GM12801 (cell line): ENCODE measurements around the gene ZNF133.

Experiments
- TF ChIP-seq, protein P1 (sequence below): IDR thresholded peaks from one replicate; pipeline ENCODE4 v1.5.1; 2011; ENCODE audit warnings: control low read depth; ENCODE audit not compliant: insufficient read length; ENCODE audit errors: extremely low read depth

ZNF133 gene

DNA sequence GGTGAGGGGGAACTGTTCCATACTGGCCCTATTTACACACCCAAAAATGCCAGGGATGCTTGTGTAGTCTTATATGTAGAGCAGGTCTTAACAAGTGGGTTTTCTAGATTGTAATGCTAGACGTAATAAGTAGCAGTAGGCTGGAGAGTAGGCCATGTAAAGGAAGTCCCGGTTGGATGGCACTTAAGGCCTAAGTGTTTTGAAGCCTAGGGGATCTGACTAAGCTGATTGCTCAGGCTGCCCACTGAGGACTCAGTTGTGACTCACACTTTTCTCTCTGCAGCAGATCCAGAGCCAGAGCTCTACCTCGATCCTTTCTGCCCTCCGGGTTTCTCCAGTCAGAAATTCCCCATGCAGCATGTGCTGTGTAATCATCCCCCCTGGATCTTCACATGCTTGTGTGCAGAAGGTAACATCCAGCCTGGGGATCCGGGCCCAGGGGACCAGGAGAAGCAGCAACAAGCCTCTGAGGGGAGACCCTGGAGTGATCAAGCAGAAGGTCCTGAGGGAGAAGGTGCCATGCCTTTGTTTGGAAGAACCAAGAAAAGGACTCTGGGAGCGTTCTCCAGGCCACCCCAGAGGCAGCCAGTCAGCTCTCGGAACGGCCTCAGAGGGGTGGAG is 26.6 kb downstream of the ZNF133 start:
- TF ChIP-seq, protein P1, sequence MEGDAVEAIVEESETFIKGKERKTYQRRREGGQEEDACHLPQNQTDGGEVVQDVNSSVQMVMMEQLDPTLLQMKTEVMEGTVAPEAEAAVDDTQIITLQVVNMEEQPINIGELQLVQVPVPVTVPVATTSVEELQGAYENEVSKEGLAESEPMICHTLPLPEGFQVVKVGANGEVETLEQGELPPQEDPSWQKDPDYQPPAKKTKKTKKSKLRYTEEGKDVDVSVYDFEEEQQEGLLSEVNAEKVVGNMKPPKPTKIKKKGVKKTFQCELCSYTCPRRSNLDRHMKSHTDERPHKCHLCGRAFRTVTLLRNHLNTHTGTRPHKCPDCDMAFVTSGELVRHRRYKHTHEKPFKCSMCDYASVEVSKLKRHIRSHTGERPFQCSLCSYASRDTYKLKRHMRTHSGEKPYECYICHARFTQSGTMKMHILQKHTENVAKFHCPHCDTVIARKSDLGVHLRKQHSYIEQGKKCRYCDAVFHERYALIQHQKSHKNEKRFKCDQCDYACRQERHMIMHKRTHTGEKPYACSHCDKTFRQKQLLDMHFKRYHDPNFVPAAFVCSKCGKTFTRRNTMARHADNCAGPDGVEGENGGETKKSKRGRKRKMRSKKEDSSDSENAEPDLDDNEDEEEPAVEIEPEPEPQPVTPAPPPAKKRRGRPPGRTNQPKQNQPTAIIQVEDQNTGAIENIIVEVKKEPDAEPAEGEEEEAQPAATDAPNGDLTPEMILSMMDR = no peak

DNA sequence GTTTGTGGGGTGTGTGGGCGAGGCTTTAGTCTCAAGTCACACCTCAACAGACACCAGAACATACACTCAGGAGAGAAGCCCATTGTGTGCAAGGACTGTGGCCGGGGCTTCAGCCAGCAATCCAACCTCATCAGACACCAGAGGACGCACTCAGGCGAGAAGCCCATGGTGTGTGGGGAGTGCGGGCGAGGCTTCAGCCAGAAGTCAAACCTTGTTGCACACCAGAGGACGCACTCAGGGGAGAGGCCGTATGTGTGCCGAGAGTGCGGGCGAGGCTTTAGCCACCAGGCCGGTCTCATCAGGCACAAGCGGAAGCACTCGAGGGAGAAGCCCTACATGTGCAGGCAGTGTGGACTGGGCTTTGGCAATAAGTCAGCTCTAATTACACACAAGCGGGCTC is 27.8 kb downstream of the ZNF133 start:
- TF ChIP-seq, protein P1 = no peak

DNA sequence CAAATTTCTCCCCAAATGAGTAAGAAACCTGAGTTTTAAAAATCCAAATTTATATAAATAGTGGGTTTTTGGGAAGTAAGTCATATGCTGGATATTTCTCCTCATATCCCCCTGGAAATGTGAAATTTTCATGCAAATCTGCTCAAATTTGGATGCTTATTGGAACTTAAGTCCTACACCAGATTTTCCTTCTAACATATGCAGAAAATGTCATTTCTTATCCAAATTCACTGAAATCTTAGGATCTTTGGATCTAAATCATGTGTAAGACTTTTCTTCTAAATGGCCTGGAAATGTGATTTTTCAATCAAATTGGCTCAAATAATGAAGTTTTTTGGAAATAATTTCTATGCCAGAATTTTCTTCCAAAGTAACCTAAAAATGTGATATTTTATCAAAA is 33.0 kb downstream of the ZNF133 start:
- TF ChIP-seq, protein P1 = no peak

DNA sequence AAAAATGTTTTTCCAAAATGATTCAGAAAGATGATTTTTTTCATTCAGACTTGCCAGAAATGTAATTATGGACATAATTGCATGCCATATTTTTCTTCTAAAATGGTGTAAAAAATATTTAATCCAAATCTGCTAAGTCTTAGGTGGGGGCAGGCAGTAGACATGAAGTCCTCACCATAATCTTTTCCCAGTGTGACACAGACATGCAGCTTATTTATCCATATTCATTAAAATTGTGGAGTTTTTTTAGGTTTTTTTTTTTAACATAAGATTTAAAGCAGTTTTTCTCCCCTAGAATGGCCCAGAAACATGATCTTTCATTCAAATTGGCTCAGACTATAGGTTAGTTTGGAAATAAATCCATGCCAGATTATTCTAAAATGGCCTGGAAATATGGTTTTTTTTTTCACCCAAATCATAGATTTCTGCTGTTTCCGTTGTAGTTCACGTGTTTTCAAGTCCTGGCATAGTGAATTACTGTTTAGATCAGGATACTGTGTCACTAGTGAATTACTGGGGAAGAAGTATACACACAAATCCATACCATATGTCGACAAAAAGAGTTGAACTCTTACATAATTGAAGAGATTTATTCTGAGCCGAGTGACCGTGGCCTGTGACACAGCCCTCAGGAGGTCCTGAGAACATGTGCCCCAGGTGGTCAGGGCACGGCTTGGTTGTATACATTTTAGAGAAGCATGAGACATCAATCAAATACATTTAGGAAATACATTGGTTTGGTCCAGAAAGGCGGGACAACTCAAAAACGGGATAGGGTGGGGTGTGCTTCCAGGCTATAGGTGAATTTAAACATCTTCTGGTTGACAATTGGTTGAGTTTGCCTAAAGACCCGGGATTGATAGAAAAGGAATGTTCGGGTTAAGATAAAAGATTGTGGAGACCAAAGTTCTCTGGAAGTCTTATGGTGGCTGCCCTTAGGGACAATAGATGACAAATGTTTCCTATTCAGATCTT is 33.9 kb downstream of the ZNF133 start:
- TF ChIP-seq, protein P1 = no peak

DNA sequence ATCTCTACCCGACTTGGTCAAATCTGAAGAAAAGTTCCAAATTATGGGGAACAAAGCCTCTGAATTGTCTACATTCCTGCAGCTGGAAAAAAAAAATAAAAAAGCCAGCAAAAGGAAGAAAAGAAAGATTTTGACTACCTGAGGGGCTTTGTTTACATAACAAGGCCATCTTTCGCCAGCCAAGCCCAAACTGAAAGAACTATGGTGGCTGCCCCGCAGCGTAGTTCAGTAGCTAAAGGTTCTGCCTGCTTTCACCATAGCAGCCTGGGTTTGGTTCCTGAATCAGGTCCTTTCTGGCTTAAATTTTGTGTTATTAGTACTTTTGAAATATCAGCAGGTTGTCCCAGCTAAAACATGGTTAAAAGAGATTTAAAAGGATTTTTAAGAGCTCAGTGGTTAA is 35.4 kb downstream of the ZNF133 start:
- TF ChIP-seq, protein P1 = no peak

DNA sequence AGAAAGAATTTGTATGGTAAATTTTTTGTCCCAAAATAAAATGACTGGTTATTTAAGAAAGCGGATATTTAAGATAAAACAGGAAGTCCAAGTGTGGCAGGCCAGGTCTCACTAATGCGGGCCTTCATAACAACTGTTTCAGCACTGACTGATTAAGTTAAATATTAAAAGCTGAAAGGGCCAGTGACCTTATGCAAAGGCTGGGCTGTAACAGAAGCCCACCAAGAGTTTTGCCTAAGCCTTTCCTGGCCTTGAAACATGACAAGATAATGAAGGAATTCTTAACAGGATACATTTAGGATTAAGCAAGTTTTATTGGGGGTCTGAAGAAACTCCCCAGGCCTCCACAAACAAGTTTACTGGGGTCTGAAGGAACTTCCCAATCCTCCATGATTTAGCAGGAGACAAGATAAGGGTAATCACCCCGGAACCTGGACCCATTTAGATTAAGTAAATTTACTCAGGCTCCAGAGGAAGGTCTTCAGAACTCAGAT is 36.3 kb downstream of the ZNF133 start:
- TF ChIP-seq, protein P1 = no peak

DNA sequence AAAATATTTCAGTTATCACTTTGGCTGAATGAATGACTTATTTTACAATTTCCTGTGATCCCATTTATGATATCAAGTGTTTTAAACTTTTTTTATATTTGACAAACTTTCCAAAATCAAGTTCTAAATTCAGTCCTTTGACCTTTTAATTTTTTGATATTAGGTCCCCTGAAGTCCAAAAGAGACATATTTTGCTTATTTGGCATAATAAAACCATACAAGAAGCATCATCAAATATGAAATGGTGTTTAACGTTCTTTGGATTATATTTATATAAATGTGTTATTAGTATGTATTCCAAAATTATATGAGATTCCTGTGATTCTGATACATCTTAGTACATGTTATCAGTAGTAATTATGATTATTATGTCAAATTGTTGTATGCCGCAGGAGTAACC is 38.7 kb downstream of the ZNF133 start:
- TF ChIP-seq, protein P1 = no peak
